Activated CD8-positive, alpha-beta memory T cell treated with anti-CD3 and anti-CD28 coated beads, Interleukin-2, amount 10 ng/mL, durations not matched to agents 7 days and 5 days (primary cell): Measurements from ENCODE around the gene PTPRM. TPM values are rescaled to one million over a fixed set of nuclear protein-coding genes. Genes with fewer than 3 reads are reported as not detected.

Experiments
- ATAC-seq: fragments of 150-1000 bp; cut with Tn5 transposase; one replicate; pipeline ENCODE4 v1.10.0; 2021; ENCODE audit warnings: moderate library complexity
- CTCF ChIA-PET: fragments of 350-600 bp; sonication (Branson Sonifier 250); formaldehyde crosslinking; loops from one replicate; lab custom pipeline; 2021; ENCODE audit warnings: antibody characterized with exemption; lab: Charles Lee
- DNase-seq: peaks from one replicate; pipeline ENCODE4 v3.0.0-alpha.2; 2020
- H3K27ac Mint-ChIP-seq: one replicate; pipeline ENCODE4 v1.8.0; 2021; ENCODE audit warnings: mild to moderate bottlenecking, mixed read lengths
- H3K27me3 Mint-ChIP-seq: one replicate; pipeline ENCODE4 v1.8.0; 2021; ENCODE audit warnings: mixed read lengths
- H3K36me3 Mint-ChIP-seq: one replicate; pipeline ENCODE4 v1.8.0; 2021; ENCODE audit warnings: mild to moderate bottlenecking, mixed read lengths
- H3K4me1 Mint-ChIP-seq: one replicate; pipeline ENCODE4 v1.8.0; 2021; ENCODE audit warnings: mixed read lengths
- H3K4me3 Mint-ChIP-seq: one replicate; pipeline ENCODE4 v1.8.0; 2021; ENCODE audit warnings: mild to moderate bottlenecking, moderate library complexity, mixed read lengths
- H3K9me3 Mint-ChIP-seq: one replicate; pipeline ENCODE4 v1.8.0; 2022; ENCODE audit warnings: low read depth, mixed read lengths
- total RNA-seq, 2 experiments: library from RNA; stranded (reverse); gene quantifications; one replicate each; pipeline ENCODE4 v1.2.3, GENCODE V29; 2021

PTPRM gene
- total RNA-seq, 2 experiments from 2014 or later = 3.1 to 5.7 TPM

GRCh38 chr18:7597500-7597899 lies 30.4 kb downstream of the PTPRM start:
- DNase-seq (no peak), ATAC-seq (no peak)
- Mint-ChIP-seq H3K27me3 (no peaks in the 10 kb centered on the region), H3K4me1 (no peaks in the 10 kb centered on the region), H3K4me3 (no peak overlapping the region), H3K36me3 (no peaks in the 10 kb centered on the region), H3K27ac (no peak overlapping the region), H3K9me3 (peaks cover 2% of the 10 kb centered on the region)
- CTCF ChIA-PET = no interaction called here

- CTCF ChIA-PET = no interaction called here
- H3K27ac Mint-ChIP-seq = no peak overlapping the region
- H3K4me3 Mint-ChIP-seq = no peak overlapping the region
- no peaks in the 10 kb centered on the region for H3K27me3 Mint-ChIP-seq
- DNase-seq (no peak), ATAC-seq (no peak)
- H3K4me1 Mint-ChIP-seq = no peaks in the 10 kb centered on the region
- H3K9me3 Mint-ChIP-seq = peaks cover 2% of the 10 kb centered on the region
- no peaks in the 10 kb centered on the region for H3K36me3 Mint-ChIP-seq
Measured at GRCh38 chr18:7598167-7599047, 31.3 kb downstream of the PTPRM start.

- no peaks in the 10 kb centered on the region for H3K27me3 Mint-ChIP-seq
- no peaks in the 10 kb centered on the region for H3K4me1 Mint-ChIP-seq
- no peak overlapping the region for H3K4me3 Mint-ChIP-seq
- no peaks in the 10 kb centered on the region for H3K36me3 Mint-ChIP-seq
- ATAC-seq (no peak), DNase-seq (no peak)
- no peak overlapping the region for H3K27ac Mint-ChIP-seq
- H3K9me3 Mint-ChIP-seq = peaks cover 2% of the 10 kb centered on the region
- CTCF ChIA-PET = no interaction called here
Measured at GRCh38 chr18:7600036-7600435, 32.9 kb downstream of the PTPRM start.

GRCh38 chr18:7600528-7601245 lies 33.6 kb downstream of the PTPRM start:
- peaks cover 2% of the 10 kb centered on the region for H3K9me3 Mint-ChIP-seq

GRCh38 chr18:7601246-7601615 lies 34.1 kb downstream of the PTPRM start:
- Mint-ChIP-seq H3K27ac (no peak overlapping the region), H3K9me3 (peaks cover 2% of the 10 kb centered on the region), H3K4me1 (no peaks in the 10 kb centered on the region), H3K36me3 (no peaks in the 10 kb centered on the region), H3K4me3 (no peak overlapping the region), H3K27me3 (no peaks in the 10 kb centered on the region)
- DNase-seq (no peak), ATAC-seq (no peak)
- CTCF ChIA-PET = no interaction called here

More at GRCh38 chr18:7600528-7601245, 33.6 kb downstream of the PTPRM start:
- ATAC-seq (no peak), DNase-seq (no peak)
- Mint-ChIP-seq H3K36me3 (no peaks in the 10 kb centered on the region), H3K4me1 (no peaks in the 10 kb centered on the region), H3K27me3 (no peaks in the 10 kb centered on the region), H3K27ac (no peak overlapping the region), H3K4me3 (no peak overlapping the region)
- CTCF ChIA-PET = no interaction called here

- CTCF ChIA-PET = no interaction called here
- Mint-ChIP-seq H3K4me3 (no peak overlapping the region), H3K9me3 (peaks cover 2% of the 10 kb centered on the region), H3K27ac (no peak overlapping the region), H3K27me3 (no peaks in the 10 kb centered on the region), H3K4me1 (no peaks in the 10 kb centered on the region), H3K36me3 (no peaks in the 10 kb centered on the region)
- ATAC-seq (no peak), DNase-seq (no peak)
Measured at GRCh38 chr18:7601936-7602335, 34.8 kb downstream of the PTPRM start.

GRCh38 chr18:7603259-7604000 lies 36.3 kb downstream of the PTPRM start:
- H3K9me3 Mint-ChIP-seq = peaks cover 2% of the 10 kb centered on the region
- DNase-seq = no peak
- no peak overlapping the region for H3K27ac Mint-ChIP-seq
- H3K36me3 Mint-ChIP-seq = no peaks in the 10 kb centered on the region
- no peaks in the 10 kb centered on the region for H3K27me3 Mint-ChIP-seq
- ATAC-seq = no peak
- CTCF ChIA-PET = no interaction called here
- no peak overlapping the region for H3K4me3 Mint-ChIP-seq
- no peaks in the 10 kb centered on the region for H3K4me1 Mint-ChIP-seq

- H3K9me3 Mint-ChIP-seq = peaks cover 2% of the 10 kb centered on the region
- no peak overlapping the region for H3K27ac Mint-ChIP-seq
- no peaks in the 10 kb centered on the region for H3K4me1 Mint-ChIP-seq
- H3K36me3 Mint-ChIP-seq = no peaks in the 10 kb centered on the region
- ATAC-seq (no peak), DNase-seq (no peak)
- H3K27me3 Mint-ChIP-seq = no peaks in the 10 kb centered on the region
- no peak overlapping the region for H3K4me3 Mint-ChIP-seq
- CTCF ChIA-PET = no interaction called here
Measured at GRCh38 chr18:7604361-7604760, 37.2 kb downstream of the PTPRM start.

- CTCF ChIA-PET = no interaction called here
- Mint-ChIP-seq H3K4me3 (no peak overlapping the region), H3K4me1 (no peaks in the 10 kb centered on the region), H3K27ac (no peak overlapping the region), H3K9me3 (peaks cover 4% of the 10 kb centered on the region), H3K36me3 (no peaks in the 10 kb centered on the region), H3K27me3 (no peaks in the 10 kb centered on the region)
- DNase-seq (no peak), ATAC-seq (no peak)
Measured at GRCh38 chr18:7605705-7606104, 38.6 kb downstream of the PTPRM start.

- Mint-ChIP-seq H3K4me3 (no peak overlapping the region), H3K27me3 (no peaks in the 10 kb centered on the region), H3K36me3 (no peaks in the 10 kb centered on the region), H3K27ac (no peak overlapping the region), H3K4me1 (no peaks in the 10 kb centered on the region), H3K9me3 (peaks cover 4% of the 10 kb centered on the region)
- no peak for ATAC-seq
- no peak for DNase-seq
- CTCF ChIA-PET = no interaction called here
Measured at GRCh38 chr18:7607540-7608173, 40.5 kb downstream of the PTPRM start.

GRCh38 chr18:7608174-7608550 lies 41.0 kb downstream of the PTPRM start:
- H3K36me3 Mint-ChIP-seq = no peaks in the 10 kb centered on the region
- no peak overlapping the region for H3K4me3 Mint-ChIP-seq
- DNase-seq (no peak), ATAC-seq (no peak)
- H3K27ac Mint-ChIP-seq = no peak overlapping the region
- no peaks in the 10 kb centered on the region for H3K4me1 Mint-ChIP-seq
- CTCF ChIA-PET = no interaction called here
- H3K9me3 Mint-ChIP-seq = peaks cover 4% of the 10 kb centered on the region
- H3K27me3 Mint-ChIP-seq = no peaks in the 10 kb centered on the region

GRCh38 chr18:7608781-7609201 lies 41.7 kb downstream of the PTPRM start:
- Mint-ChIP-seq H3K27me3 (no peaks in the 10 kb centered on the region), H3K4me1 (no peaks in the 10 kb centered on the region), H3K4me3 (no peak overlapping the region), H3K36me3 (no peaks in the 10 kb centered on the region), H3K27ac (no peak overlapping the region), H3K9me3 (peaks cover 4% of the 10 kb centered on the region)
- DNase-seq = no peak
- CTCF ChIA-PET = no interaction called here
- no peak for ATAC-seq

GRCh38 chr18:7609617-7610016 lies 42.5 kb downstream of the PTPRM start:
- ATAC-seq = no peak
- H3K36me3 Mint-ChIP-seq = no peaks in the 10 kb centered on the region

More at GRCh38 chr18:7609617-7610016, 42.5 kb downstream of the PTPRM start:
- Mint-ChIP-seq H3K27ac (no peak overlapping the region), H3K4me1 (no peaks in the 10 kb centered on the region), H3K9me3 (peaks cover 4% of the 10 kb centered on the region), H3K4me3 (no peak overlapping the region), H3K27me3 (no peaks in the 10 kb centered on the region)
- no peak for DNase-seq
- CTCF ChIA-PET = no interaction called here
